Mesothelial cell of epicardium (in vitro differentiated cells): ENCODE measurements around the gene KIF3B. TPM values are rescaled to one million over a fixed set of nuclear protein-coding genes. Genes with fewer than 3 reads are reported as not detected.
A peak's percentile ranks its signal among the peaks of the same experiment; 100 is the strongest.
"Not testable (repeated sequence)": the region's sequence is repeated elsewhere in the genome, so short reads cannot be mapped to it uniquely, and the experiment has no call there.

Source experiments
- DNase-seq, 2 experiments: peaks; one replicate each; pipeline ENCODE4 v3.0.0; 2021; ENCODE audit warnings: low spot score in 2 of 2; ENCODE audit not compliant: unreplicated experiment in 2 of 2
- H3K27ac Mint-ChIP-seq: 2 replicates; pipeline ENCODE4 v1.8.0; 2021; ENCODE audit warnings: mixed read lengths
- H3K27me3 Mint-ChIP-seq: 2 replicates; pipeline ENCODE4 v1.8.0; 2021; ENCODE audit warnings: low read depth, mixed read lengths
- H3K36me3 Mint-ChIP-seq: 2 replicates; pipeline ENCODE4 v1.8.0; 2021; ENCODE audit warnings: mixed read lengths
- H3K4me1 Mint-ChIP-seq: 2 replicates; pipeline ENCODE4 v1.8.0; 2021; ENCODE audit warnings: mixed read lengths
- H3K4me3 Mint-ChIP-seq: 2 replicates; pipeline ENCODE4 v1.8.0; 2021; ENCODE audit warnings: mild to moderate bottlenecking, moderate library complexity, mixed read lengths
- H3K9me3 Mint-ChIP-seq: 2 replicates; pipeline ENCODE4 v1.8.0; 2021; ENCODE audit warnings: mixed read lengths
- total RNA-seq: library from RNA; stranded (reverse); gene quantifications from 3 replicates; pipeline ENCODE4 v1.2.1, GENCODE V29; 2021
- TF ChIP-seq, protein P1 (sequence below): fragments of 200-600 bp; sonication (generic); IDR thresholded peaks from one replicate; pipeline ENCODE4 v1.5.0; 2021; ENCODE audit warnings: antibody characterized with exemption; ENCODE audit not compliant: unreplicated experiment

The KIF3B gene
- total RNA-seq, 1 donor from 2014 or later: 21.1 TPM

DNA sequence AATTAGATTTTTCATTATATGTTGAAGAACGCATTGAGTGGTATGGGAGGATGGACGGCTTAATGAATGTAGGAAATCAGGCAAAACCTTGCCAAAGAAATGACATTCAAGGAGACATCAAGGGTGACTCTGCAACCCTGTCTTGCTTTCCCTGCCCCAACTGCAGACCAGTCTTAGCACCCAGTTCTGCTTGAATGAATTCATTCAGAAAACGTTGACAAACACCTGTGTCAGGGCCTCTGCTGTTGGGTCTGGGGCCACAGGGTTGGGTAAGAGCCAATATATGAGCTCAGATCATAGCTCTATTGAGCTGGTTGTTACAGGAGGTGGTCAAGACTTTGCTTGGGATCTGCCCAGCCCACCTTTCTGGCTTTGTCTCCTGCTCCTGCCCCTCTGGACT lies 73.0 kb downstream of the KIF3B start:
- TF ChIP-seq, protein P1, sequence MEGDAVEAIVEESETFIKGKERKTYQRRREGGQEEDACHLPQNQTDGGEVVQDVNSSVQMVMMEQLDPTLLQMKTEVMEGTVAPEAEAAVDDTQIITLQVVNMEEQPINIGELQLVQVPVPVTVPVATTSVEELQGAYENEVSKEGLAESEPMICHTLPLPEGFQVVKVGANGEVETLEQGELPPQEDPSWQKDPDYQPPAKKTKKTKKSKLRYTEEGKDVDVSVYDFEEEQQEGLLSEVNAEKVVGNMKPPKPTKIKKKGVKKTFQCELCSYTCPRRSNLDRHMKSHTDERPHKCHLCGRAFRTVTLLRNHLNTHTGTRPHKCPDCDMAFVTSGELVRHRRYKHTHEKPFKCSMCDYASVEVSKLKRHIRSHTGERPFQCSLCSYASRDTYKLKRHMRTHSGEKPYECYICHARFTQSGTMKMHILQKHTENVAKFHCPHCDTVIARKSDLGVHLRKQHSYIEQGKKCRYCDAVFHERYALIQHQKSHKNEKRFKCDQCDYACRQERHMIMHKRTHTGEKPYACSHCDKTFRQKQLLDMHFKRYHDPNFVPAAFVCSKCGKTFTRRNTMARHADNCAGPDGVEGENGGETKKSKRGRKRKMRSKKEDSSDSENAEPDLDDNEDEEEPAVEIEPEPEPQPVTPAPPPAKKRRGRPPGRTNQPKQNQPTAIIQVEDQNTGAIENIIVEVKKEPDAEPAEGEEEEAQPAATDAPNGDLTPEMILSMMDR: no peak
- Mint-ChIP-seq H3K36me3 (no peaks in the 10 kb centered on the region), H3K4me1 (peaks cover 6% of the 10 kb centered on the region), H3K4me3 (no peak overlapping the region), H3K27ac (no peak overlapping the region), H3K9me3 (no peaks in the 10 kb centered on the region), H3K27me3 (no peaks in the 10 kb centered on the region)
- no peak for DNase-seq

DNA sequence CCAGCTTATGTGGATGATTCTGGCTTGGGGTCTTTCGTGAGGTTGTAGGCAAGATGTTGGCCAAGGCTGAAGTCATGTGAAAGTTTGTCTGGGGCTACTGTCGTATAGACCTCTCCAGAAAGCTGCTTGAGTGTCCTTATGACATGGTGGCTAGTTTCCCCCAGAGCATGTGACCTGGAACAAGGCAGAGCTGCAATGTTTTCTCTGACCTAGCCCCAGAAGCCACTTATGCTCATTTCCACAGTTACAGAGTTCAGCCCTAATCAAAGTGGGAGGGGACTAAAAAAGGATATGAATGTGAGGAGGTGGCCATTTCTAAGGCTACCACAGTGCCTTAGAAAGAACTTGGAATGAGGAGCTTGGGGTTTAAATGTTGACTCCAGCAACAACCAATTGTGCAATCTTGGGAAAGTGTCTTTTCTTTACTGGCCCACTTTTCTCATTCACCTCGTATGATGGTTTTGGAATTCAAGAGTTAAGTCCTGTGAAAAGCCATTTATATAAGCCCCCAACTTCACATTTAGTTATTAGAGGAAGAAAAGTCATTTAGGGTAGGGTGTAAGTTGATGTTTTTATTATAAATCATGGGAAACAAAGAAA lies 74.8 kb downstream of the KIF3B start:
- Mint-ChIP-seq H3K9me3 (no peaks in the 10 kb centered on the region), H3K36me3 (no peaks in the 10 kb centered on the region), H3K4me1 (peaks cover 11% of the 10 kb centered on the region), H3K27ac (no peak overlapping the region), H3K4me3 (no peak overlapping the region), H3K27me3 (no peaks in the 10 kb centered on the region)
- DNase-seq: no peak
- TF ChIP-seq, protein P1: no peak

DNA sequence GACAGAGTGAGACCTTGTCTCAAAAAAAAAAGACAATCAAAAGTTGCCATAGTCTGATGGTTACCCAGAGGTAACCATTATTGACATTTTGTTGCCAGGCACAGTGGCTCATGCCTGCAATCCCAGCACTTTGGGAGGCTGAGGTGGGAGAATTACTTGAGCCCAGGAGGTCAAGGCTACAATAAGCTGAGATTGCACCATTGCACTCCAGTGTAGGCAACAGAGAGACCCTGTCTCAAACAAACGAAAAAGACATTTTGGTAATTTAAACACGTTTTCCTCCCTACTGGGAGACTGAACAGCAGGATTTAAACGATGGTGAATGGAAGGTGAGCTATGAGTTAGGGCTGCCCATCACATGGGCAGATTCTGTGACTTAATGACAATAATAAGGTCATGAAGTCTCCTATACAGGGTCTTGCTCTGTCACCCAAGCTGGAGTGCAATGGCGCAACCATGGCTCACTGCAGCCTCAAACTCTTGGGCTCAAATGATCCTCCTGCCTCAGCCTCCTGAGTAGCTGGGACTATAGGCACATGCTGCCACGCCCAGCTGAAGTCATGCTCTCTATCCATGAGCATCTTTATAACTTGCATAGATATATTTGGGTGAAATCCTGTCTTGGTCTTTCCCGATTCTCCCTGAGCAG lies 76.5 kb downstream of the KIF3B start:
- Mint-ChIP-seq H3K4me1 (peaks cover 9% of the 10 kb centered on the region), H3K9me3 (no peaks in the 10 kb centered on the region), H3K27ac (no peak overlapping the region), H3K36me3 (no peaks in the 10 kb centered on the region), H3K27me3 (no peaks in the 10 kb centered on the region), H3K4me3 (no peak overlapping the region)
- no peak for DNase-seq
- TF ChIP-seq, protein P1: no peak

DNA sequence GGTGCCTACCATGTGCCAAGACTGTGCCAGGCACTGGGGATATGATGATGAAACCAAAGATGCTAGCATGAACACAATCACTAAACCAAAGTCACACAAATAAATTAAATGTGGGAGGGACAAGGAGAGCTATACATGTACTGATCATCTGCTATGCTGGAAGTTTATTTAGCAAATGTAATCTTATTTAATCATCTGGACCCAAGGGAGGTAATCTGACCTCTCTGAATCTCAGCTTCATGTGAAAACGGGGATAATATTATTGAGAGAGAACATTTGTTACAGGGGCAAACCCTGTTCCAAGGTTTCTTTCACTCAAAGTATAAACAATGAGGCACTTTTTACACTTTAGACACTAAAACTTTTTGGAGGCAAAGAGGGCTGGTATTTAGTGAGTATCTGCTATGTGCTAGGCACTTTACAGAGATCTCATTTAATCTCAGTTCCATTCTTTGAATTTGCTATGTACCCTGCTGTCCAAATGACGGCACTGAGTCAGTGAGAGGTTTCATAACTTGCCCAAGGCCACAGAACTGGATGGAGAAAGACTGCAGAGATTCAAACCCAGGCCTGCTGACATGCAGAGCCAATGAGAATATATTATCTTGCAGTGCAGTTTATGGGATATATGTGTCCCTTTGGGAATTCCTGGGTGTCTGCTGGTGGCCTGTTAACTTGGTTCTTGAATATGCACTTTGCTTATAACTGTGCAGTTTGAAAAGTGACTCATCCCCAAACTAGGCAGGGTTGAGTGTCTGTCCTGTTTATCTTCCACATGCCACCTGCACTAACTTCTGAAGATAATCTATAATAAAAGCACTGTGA lies 77.4 kb downstream of the KIF3B start:
- H3K4me1 Mint-ChIP-seq: peaks cover 15% of the 10 kb centered on the region
- H3K27me3 Mint-ChIP-seq: no peaks in the 10 kb centered on the region
- no peaks in the 10 kb centered on the region for H3K9me3 Mint-ChIP-seq
- H3K27ac Mint-ChIP-seq: peak overlapping the region; percentile 44
- no peak overlapping the region for H3K4me3 Mint-ChIP-seq
- TF ChIP-seq, protein P1: no peak
- DNase-seq: no peak
- no peaks in the 10 kb centered on the region for H3K36me3 Mint-ChIP-seq

DNA sequence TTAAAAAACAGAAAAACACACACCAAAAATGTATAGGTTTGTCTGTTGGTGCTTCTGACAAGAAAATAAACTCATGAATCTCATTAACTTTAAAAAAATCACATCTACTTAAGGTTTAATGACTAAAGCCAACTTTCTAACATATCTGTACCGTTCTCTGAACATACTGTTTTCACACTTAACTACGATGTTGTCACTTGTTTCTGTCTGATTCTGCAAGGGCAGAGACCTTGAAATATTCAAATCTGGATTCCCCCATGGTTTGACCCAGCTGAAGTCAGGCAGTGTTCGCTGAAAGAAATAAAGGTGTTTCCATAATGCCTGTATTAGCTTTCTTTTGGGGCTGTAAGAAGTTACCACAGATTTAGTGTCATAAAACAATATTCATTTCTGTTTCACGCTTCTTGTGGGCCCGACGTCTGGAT lies 78.0 kb downstream of the KIF3B start:
- no peaks in the 10 kb centered on the region for H3K9me3 Mint-ChIP-seq
- no peak for DNase-seq
- no peaks in the 10 kb centered on the region for H3K27me3 Mint-ChIP-seq
- H3K27ac Mint-ChIP-seq: peak overlapping the region; percentile 34
- no peaks in the 10 kb centered on the region for H3K36me3 Mint-ChIP-seq
- no peak overlapping the region for H3K4me3 Mint-ChIP-seq
- H3K4me1 Mint-ChIP-seq: peaks cover 21% of the 10 kb centered on the region
- TF ChIP-seq, protein P1: no peak

DNA sequence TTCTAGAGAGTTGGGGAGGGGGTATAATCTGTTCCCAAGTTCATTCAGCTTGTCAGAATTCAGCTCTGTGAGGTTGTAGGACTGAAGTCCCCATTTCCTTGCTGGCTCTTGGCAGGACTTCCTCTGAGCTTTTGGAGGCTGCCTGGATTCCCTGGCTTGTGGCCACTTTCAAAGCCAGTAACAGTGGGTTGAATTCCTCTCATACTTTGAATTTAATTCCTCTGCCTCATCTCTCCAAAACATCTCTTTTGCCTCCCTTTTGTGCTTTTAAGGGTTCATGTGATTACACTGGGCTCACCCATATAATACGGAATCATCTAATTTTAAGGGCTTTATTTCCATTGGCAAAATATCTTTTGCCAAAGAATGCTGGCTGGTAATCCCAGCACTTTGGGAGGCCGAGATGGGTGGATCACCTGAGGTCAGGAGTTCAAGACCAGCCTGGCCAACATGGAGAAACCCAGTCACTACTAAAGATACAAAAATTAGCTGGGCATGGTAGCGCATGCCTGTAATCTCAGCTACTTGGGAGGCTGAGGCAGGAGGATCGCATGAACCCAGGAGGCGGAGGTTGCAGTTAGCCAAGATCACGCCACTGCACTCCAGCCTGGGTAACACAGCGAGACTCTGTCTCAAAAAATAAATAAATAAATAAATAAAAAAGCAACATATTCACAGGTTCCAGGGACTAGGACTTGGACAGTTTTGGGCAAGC lies 78.6 kb downstream of the KIF3B start:
- H3K27me3 Mint-ChIP-seq, H3K9me3 Mint-ChIP-seq, H3K36me3 Mint-ChIP-seq, DNase-seq, H3K27ac Mint-ChIP-seq, H3K4me3 Mint-ChIP-seq: not testable (repeated sequence)
- H3K4me1 Mint-ChIP-seq: peaks cover 24% of the 10 kb centered on the region
